HepG2 (cell line): ENCODE results near the gene TDRD3. TPM values are rescaled to one million over a fixed set of nuclear protein-coding genes. Genes with fewer than 3 reads are reported as not detected.
"Not testable (repeated sequence)": the region's sequence is repeated elsewhere in the genome, so short reads cannot be mapped to it uniquely, and the experiment has no call there.

ENCODE experiments used
- ATAC-seq: fragments of 200-7000 bp; cut with Tn5 transposase; 3 replicates; pipeline ENCODE4 v1.9.1; 2020; ENCODE audit warnings: mild to moderate bottlenecking, moderate library complexity
- BruUV-seq: library from RNA; stranded (reverse); fragments of 400-500 nt; replicated peaks from 2 replicates; lab custom pipeline; 2021; lab: Mats Ljungman, UMichigan
- CTCF ChIA-PET: fragments of 300-600 bp; formaldehyde crosslinking; extraction: SDS; loops from one replicate; lab custom pipeline; 2021; ENCODE audit warnings: low total read pairs, inconsistent platforms, low intra/inter-chr PET ratio; lab: Yijun Ruan, JAX
- POLR2A ChIA-PET: fragments of 350-600 bp; sonication (Branson Sonifier 250); formaldehyde crosslinking; loops from one replicate; lab custom pipeline; 2020; ENCODE audit warnings: antibody characterized with exemption, inconsistent platforms; lab: Yijun Ruan, JAX
- DNase-seq: peaks from one replicate; pipeline ENCODE4 v3.0.0-alpha.2; 2015; ENCODE audit warnings: low spot score
- FAIRE-seq: peaks from 3 replicates; lab custom pipeline; 2011; peaks lifted over from hg19 to GRCh38; lab: Jason Lieb, UNC
- H2AFZ ChIP-seq: one replicate; pipeline ENCODE4 v1.6.1; 2011; ENCODE audit warnings: low read length, inconsistent platforms
- H3K27ac ChIP-seq: fragments of 300-600 bp; 3 replicates; pipeline ENCODE4 v1.8.0; 2011; ENCODE audit warnings: mixed run types, mild to moderate bottlenecking, mixed read lengths, low read length, inconsistent platforms; ENCODE audit not compliant: insufficient read depth; ENCODE audit errors: extremely low read length
- H3K27me3 ChIP-seq, 2 experiments: fragments of 200-600 bp in 1 of 2; 2 replicates in 1 of 2; 3 replicates in 1 of 2; pipeline versions ENCODE4 v1.6.0 to v1.8.0; 2011; ENCODE audit warnings: low read length in 2 of 2, mild to moderate bottlenecking in 2 of 2, moderate library complexity in 2 of 2, inconsistent platforms in 1 of 2; ENCODE audit not compliant: insufficient read depth in 2 of 2, control insufficient read depth in 1 of 2
- H3K36me3 ChIP-seq, 2 experiments: fragments of 200-600 bp in 1 of 2; replicated peaks in 1 of 2; 2 replicates in 1 of 2; 3 replicates in 1 of 2; pipeline versions ENCODE4 v1.5.1 to v1.8.0; 2011; ENCODE audit warnings: low read length in 2 of 2, inconsistent platforms in 1 of 2; ENCODE audit not compliant: insufficient read depth in 2 of 2, control insufficient read depth in 1 of 2
- H3K4me1 ChIP-seq: 2 replicates; pipeline ENCODE4 v1.5.1; 2012; ENCODE audit warnings: low read length, inconsistent platforms; ENCODE audit not compliant: insufficient read depth
- H3K4me2 ChIP-seq: 2 replicates; pipeline ENCODE4 v1.6.0; 2011; ENCODE audit warnings: low read depth, low read length, inconsistent platforms
- H3K4me3 ChIP-seq, 3 experiments: fragments of 200-600 bp in 1 of 3; sonication (generic), shearing (Covaris generic) in 1 of 3; replicated peaks in 1 of 3; 2 replicates each; pipeline ENCODE4 v1.5.1; 2011 to 2016; ENCODE audit warnings: low read length in 3 of 3, inconsistent platforms in 2 of 3, low read depth in 2 of 3, mild to moderate bottlenecking in 2 of 3, control low read depth in 1 of 3, mixed read lengths in 1 of 3; ENCODE audit not compliant: insufficient read depth in 1 of 3
- H3K79me2 ChIP-seq: one replicate; pipeline ENCODE4 v1.6.1; 2011; ENCODE audit warnings: low read length, inconsistent platforms; ENCODE audit not compliant: insufficient read depth
- H3K9ac ChIP-seq: 2 replicates; pipeline ENCODE4 v1.6.0; 2011; ENCODE audit warnings: mild to moderate bottlenecking, low read depth, low read length, inconsistent platforms; ENCODE audit not compliant: insufficient read depth
- H3K9me3 ChIP-seq: 2 replicates; pipeline ENCODE4 v1.5.1; 2012; ENCODE audit warnings: mild to moderate bottlenecking, low read length
- H4K20me1 ChIP-seq: 2 replicates; pipeline ENCODE4 v1.6.0; 2011; ENCODE audit warnings: inconsistent platforms, mild to moderate bottlenecking, low read length, moderate library complexity; ENCODE audit not compliant: insufficient read depth
- HNF4A ChIP-seq: sonication (generic); formaldehyde crosslinking; IDR thresholded peaks from 2 replicates; pipeline ENCODE4 v1.4.0; 2020; ENCODE audit warnings: missing genetic modification reagents
- SOX13 ChIP-seq, 3 experiments: fragments of 450-650 bp in 1 of 3; sonication (generic) in 1 of 3; formaldehyde crosslinking in 1 of 3; IDR thresholded peaks in 2 of 3; conservative IDR thresholded peaks in 1 of 3; 2 replicates each; pipeline versions ENCODE4 v1.5.0 to v1.6.1; 2016 to 2020; ENCODE audit warnings: antibody characterized with exemption in 1 of 3, mild to moderate bottlenecking in 1 of 3, missing compliant biosample characterization in 1 of 3, missing genetic modification reagents in 1 of 3, moderate library complexity in 1 of 3
- SOX6 ChIP-seq, 2 experiments: fragments of 450-650 bp in 1 of 2; sonication (generic) in 1 of 2; formaldehyde crosslinking in 1 of 2; IDR thresholded peaks; 2 replicates each; pipeline versions ENCODE4 v1.4.0 to v1.6.1; 2017 to 2020; ENCODE audit warnings: antibody characterized with exemption in 1 of 2, mild to moderate bottlenecking in 1 of 2, missing genetic modification reagents in 1 of 2
- TFAP4 ChIP-seq: sonication (generic); IDR thresholded peaks from 2 replicates; pipeline ENCODE4 v1.6.1; 2016; ENCODE audit warnings: low read depth, borderline replicate concordance
- ZMYM2 ChIP-seq: sonication (generic); formaldehyde crosslinking; IDR thresholded peaks from 2 replicates; pipeline ENCODE4 v1.8.0; 2022; ENCODE audit warnings: mild to moderate bottlenecking, missing genetic modification reagents
- ZMYM4 ChIP-seq: sonication (generic); formaldehyde crosslinking; IDR thresholded peaks from 2 replicates; pipeline ENCODE4 v1.8.1; 2023; ENCODE audit warnings: mild to moderate bottlenecking, missing genetic modification reagents
- ZNF672 ChIP-seq: sonication (generic); formaldehyde crosslinking; IDR thresholded peaks from 2 replicates; pipeline ENCODE4 v1.8.1; 2022; ENCODE audit warnings: missing genetic modification reagents
- WGBS: methylation state at CpG from one replicate; pipeline ENCODE4 v1.1.6; 2017; ENCODE audit warnings: low lambda C conversion rate; 5-methylcytosine and 5-hydroxymethylcytosine counted together
- in situ Hi-C: cut with HindIII; loops from 2 replicates; pipeline ENCODE4 v1.10.0; 2017; ENCODE audit warnings: low pct_unique_long_range_greater_than_20kb; ENCODE audit not compliant: extremely low pct_ligation_motif_present
- intact Hi-C: fragments of 100-400 bp; cut with micrococcal nuclease; formaldehyde crosslinking; loops from one replicate; pipeline ENCODE4 v1.10.0; 2022; ENCODE audit not compliant: unreplicated experiment
- polyA plus RNA-seq, 8 experiments: library from polyadenylated mRNA; depleted of rRNA in 3 of 8; stranded (reverse) in 7 of 8; unstranded in 1 of 8; fragments of >200 nt; fragmentation: Illumina TruSeq in 4 of 8; extraction: Trizol in 4 of 8; gene quantifications; 2 replicates each; pipeline versions ENCODE4 v1.2.1 to v1.2.3, GENCODE V29; 2011 to 2016; ENCODE audit warnings: low read depth in 4 of 8, missing spikeins in 1 of 8, mixed read lengths in 1 of 8; ENCODE audit not compliant: insufficient read depth in 1 of 8
- total RNA-seq, 5 experiments: library from RNA; depleted of rRNA; stranded (reverse); fragments of >200 nt; fragmentation: Illumina TruSeq; extraction: Trizol; gene quantifications; 2 replicates each; pipeline ENCODE4 v1.2.3, GENCODE V29; 2016; ENCODE audit warnings: low read depth in 1 of 5
- TF ChIP-seq, protein P1 (sequence below): sonication (generic); formaldehyde crosslinking; IDR thresholded peaks from 2 replicates; pipeline ENCODE4 v1.9.0; 2021; ENCODE audit warnings: missing genetic modification reagents, mild to moderate bottlenecking, borderline replicate concordance

TDRD3 gene
- total and polyA plus RNA-seq, 2 of the 13 experiments (the other 11 are each of a cell fraction or from before 2014, with no cell fraction given) = 4.7 to 11.8 TPM

DNA sequence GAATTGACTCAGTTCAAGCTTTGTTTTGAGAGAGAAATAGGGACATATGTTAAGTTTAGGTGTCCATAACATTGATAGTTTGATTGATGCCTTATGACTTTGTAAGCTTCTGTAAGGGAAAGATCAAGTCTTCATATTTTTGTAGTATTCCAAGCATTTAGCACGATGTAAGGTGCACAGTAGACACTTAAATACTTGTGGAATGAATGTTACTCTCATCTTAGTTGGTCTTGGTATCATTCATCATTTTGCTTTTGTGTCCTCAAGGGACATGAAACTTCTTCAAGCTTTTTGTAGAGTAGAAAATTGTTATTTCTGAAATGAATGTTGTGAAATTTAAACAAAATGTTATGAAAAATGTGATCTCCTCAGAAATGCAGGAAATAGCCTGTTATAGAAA is 10.1 kb downstream of the TDRD3 start (continued):
- TF ChIP-seq, protein P1, sequence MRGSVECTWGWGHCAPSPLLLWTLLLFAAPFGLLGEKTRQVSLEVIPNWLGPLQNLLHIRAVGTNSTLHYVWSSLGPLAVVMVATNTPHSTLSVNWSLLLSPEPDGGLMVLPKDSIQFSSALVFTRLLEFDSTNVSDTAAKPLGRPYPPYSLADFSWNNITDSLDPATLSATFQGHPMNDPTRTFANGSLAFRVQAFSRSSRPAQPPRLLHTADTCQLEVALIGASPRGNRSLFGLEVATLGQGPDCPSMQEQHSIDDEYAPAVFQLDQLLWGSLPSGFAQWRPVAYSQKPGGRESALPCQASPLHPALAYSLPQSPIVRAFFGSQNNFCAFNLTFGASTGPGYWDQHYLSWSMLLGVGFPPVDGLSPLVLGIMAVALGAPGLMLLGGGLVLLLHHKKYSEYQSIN = no peak
- TF ChIP-seq ZNF672 (CRISPR knock-in tag) = no peak

GRCh38 chr13:60407852-60408251 is 10.8 kb downstream of the TDRD3 start:
- H4K20me1 ChIP-seq, H3K27me3 ChIP-seq, intact Hi-C loops, FAIRE-seq, BruUV-seq, H3K9ac ChIP-seq, H3K36me3 ChIP-seq, H3K4me3 ChIP-seq, DNase-seq, H2AFZ ChIP-seq, H3K9me3 ChIP-seq, in situ Hi-C loops, CTCF ChIA-PET, POLR2A ChIA-PET, ATAC-seq, H3K27ac ChIP-seq, H3K79me2 ChIP-seq, H3K4me2 ChIP-seq: not testable (repeated sequence)
- 97% methylated on average over 11 of the region's 11 CpGs for WGBS
- H3K4me1 ChIP-seq = peaks cover 11% of the 10 kb centered on the region

DNA sequence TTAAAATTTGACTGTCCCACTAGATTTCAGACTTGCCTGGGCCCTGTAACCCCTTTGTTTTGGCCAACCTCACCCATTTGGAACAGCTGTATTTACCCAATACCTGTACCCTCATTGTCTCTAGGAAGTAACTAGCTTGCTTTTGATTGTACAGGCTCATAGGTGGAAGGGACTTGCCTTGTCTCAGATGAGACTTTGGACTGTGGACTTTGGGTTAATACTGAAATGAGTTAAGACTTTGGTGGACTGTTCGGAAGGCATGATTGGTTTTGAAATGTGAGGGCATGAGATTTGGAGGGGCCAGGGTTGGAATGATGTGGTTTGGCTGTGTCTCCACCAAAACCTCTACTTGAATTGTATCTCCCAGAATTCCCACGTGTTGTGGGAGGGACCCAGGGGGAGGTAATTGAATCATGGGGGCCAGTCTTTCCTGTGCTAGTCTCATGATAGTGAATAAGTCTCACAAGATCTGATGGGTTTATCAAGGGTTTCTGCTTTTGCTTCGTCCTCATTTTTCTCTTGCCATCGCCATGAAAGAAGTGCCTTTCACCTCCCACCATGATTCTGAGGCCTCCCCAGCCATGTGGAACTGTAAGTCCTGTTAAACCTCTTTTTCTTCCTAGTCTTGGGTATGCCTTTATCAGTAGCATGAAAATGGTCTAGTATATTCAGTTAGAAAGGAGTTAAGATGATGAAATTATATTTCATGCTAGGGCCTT is 12.7 kb downstream of the TDRD3 start:
- H3K27me3 ChIP-seq; H3K79me2 ChIP-seq; H3K27ac ChIP-seq; H3K9me3 ChIP-seq; H2AFZ ChIP-seq; in situ Hi-C loops; H3K4me2 ChIP-seq; FAIRE-seq; BruUV-seq; intact Hi-C loops; DNase-seq; ATAC-seq; H4K20me1 ChIP-seq; H3K9ac ChIP-seq; TF ChIP-seq SOX13, SOX6 (IDR thresholded peaks at IDR 0.05): not testable (repeated sequence)
- 84% methylated on average over 4 of the region's 4 CpGs for WGBS
- POLR2A ChIA-PET = interaction anchor here (1.1 kb wide), 1 partner anchor 12 kb away, joined by 3 read pairs; no protein-coding TSS in a partner anchor
- TF ChIP-seq ZMYM4 (CRISPR knock-in tag) (0 out of 2 replicates have a peak, but pooled peaks have one; percentile 19), TFAP4 (peak; percentile 53; the same call in 1 of the 2 replicates), SOX13 (CRISPR knock-in tag; conservative IDR thresholded peaks at IDR 0.05 in 1 of 2, IDR thresholded peaks at IDR 0.05 in 1 of 2) (peak in 1 of 2 experiments; percentile 49; a peak in 1 of 4 replicates), ZMYM2 (CRISPR knock-in tag) (peak; percentile 49; the same call in 1 of the 2 replicates), SOX6 (CRISPR knock-in tag; IDR thresholded peaks at IDR 0.05) (peak; percentile 24; the same call in 1 of the 2 replicates), HNF4A (peak; percentile 52; the same call in 1 of the 2 replicates)
- TF ChIP-seq, all 625 proteins: peak for 6; not testable (repeated sequence) for 619
- CTCF ChIA-PET, H3K36me3 ChIP-seq, H3K4me3 ChIP-seq: not testable (repeated sequence)
- peaks cover 11% of the 10 kb centered on the region for H3K4me1 ChIP-seq
